C4-2B (cell line): ENCODE results near the gene DLX1.
"Not testable (repeated sequence)": the region's sequence is repeated elsewhere in the genome, so short reads cannot be mapped to it uniquely, and the experiment has no call there.

ENCODE experiments used
- H3K27ac ChIP-seq: fragments of 450-650 bp; 2 replicates; pipeline ENCODE4 v1.5.1; 2017
- CTCF ChIP-seq: fragments of 450-650 bp; conservative IDR thresholded peaks from 2 replicates; pipeline ENCODE4 v1.5.1; 2017; ENCODE audit warnings: mild to moderate bottlenecking
- ZFX ChIP-seq: fragments of 450-650 bp; IDR thresholded peaks from 2 replicates; pipeline ENCODE4 v1.6.1; 2017

DLX1 gene

GRCh38 chr2:172109256-172109987, 24.1 kb downstream of the DLX1 start:
- H3K27ac ChIP-seq: no peak overlapping the region
- TF ChIP-seq CTCF (no peak), ZFX (no peak)

DNA sequence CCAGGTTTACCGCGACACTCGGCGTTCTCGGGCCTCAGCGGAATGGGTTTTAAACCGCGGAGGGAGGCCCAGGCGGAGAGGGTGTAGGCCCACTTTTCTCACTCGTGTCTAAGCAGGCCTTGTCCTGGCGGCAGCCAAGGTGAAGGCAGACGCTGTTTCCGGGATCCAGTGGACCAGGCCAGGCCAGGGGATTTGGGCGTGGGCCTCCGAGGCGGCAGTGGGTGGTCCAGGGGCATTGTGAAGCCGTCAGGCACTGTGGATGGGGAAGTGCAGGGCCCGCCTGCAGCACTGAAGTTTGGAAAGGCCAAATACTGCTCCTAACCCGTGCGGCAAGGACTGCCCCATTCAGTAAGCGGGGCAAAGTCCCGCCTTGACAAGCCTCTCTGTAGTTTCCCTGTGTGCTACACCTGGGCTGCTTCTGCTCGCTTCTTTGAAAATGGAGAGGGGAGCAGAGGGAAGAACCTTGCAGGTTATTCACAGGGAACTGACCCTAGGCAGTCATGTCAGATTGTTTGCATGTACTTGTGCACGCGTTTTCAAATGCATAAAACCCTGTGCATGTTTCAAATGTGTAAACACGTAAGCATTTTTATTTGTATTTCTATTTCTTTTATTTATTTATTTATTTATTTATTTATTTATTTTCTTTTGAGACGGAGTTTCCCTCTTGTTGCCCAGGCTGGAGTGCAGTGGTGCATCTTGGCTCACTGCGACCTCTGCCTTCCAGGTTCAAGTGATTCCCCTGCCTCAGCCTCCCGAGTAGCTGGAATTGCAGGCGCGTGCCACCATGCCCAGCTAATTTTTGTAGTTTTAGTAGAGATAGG, 24.9 kb downstream of the DLX1 start:
- TF ChIP-seq CTCF (no peak), ZFX (no peak)
- no peak overlapping the region for H3K27ac ChIP-seq

DNA sequence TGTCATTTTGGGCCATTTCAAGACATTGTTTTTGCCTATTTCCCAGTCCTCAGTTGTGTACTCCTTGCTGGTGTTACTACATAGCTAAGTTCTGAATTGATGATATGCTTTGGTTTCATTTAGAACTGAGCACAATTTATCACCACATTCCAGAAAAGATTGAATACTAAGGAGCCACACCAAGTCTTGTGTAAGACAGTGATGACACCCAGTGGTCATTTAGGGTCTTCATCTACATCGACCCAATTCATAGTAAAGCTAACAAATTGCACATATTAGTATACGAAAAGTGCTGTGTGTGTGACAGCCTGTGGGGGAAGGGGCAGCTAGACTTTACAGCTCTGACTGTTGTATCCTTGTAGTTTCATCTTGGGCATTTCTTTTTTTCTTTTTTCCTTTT, 28.3 kb downstream of the DLX1 start:
- no peak overlapping the region for H3K27ac ChIP-seq
- TF ChIP-seq ZFX: no peak
- TF ChIP-seq CTCF: peak; percentile 40

DNA sequence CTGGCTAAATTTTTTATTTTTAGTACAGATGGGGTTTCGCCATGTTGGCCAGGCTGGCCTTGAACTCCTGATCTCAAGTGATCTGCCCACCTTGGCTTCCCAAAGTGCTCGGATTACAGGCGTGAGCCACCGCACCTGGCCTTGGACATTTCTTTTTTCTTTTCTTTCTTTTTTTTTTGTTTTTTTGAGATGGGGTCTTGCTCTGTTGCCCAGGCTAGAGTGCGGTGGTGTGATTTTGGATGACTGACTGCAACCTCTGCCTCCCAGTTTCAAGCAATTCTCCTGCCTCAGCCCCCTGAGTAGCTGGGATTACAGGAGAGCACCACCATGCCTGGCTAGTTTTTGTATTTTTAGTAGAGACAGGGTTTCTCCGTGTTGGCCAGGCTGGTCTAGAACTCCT, 28.9 kb downstream of the DLX1 start:
- H3K27ac ChIP-seq: not testable (repeated sequence)

GRCh38 chr2:172114579-172114978, 29.3 kb downstream of the DLX1 start:
- TF ChIP-seq ZFX (no peak), CTCF (no peak)
- H3K27ac ChIP-seq: no peak overlapping the region

DNA sequence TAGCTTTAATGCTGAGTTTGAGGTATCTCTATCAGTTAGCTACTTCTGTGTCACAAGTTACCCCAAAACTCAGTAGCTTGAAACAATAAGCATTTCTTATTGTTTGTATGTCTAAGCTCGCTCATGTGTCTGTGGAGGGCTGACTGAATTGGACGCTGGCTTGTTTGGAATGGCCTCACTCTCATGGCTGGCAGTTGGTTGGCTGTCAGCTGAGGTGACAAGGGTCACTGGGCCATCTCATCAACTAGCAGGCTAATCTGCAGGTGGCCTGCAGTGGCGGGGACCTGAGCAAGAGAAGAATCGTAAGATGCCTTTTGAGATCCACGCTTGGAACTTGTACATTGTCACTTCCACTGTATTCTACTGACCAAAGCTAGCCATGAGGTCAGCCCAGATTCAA, 30.8 kb downstream of the DLX1 start:
- no peak overlapping the region for H3K27ac ChIP-seq
- no peak for TF ChIP-seq ZFX
- no peak for TF ChIP-seq CTCF

DNA sequence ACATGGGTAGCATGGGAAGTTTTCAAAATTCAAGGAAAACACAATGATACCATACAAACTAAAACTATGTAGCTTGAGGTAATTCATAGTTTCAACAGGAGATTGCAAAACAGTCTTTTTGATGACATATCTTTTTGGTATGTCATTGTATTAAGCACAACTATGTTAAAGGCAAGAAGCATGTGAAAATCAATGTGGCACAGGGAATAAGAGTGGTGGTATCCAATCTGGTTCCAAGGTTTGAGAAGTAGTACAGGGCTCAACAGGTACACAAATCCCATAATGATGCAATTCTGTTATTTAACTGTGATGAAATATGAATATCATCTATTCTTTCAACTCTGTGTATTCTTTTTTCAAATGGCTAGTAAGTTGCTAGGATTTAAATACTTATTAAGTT, 33.8 kb downstream of the DLX1 start:
- TF ChIP-seq CTCF (no peak), ZFX (no peak)
- H3K27ac ChIP-seq: no peak overlapping the region
